Retinal pigment epithelial cell (primary cell): ENCODE measurements around the gene STOX2.

Source experiments
- DNase-seq: peaks from one replicate; pipeline ENCODE4 v3.0.0-alpha.2; 2010; ENCODE audit warnings: low read depth
- H3K4me3 ChIP-seq: 2 replicates; pipeline ENCODE4 v1.5.1; 2011; ENCODE audit warnings: mild to moderate bottlenecking, low read length, control low read depth, moderate library complexity
- TF ChIP-seq, protein P1 (sequence below): conservative IDR thresholded peaks from 2 replicates; pipeline ENCODE4 v1.5.1; 2011; ENCODE audit warnings: low read depth, low read length, control low read depth, inconsistent platforms

STOX2 gene

DNA sequence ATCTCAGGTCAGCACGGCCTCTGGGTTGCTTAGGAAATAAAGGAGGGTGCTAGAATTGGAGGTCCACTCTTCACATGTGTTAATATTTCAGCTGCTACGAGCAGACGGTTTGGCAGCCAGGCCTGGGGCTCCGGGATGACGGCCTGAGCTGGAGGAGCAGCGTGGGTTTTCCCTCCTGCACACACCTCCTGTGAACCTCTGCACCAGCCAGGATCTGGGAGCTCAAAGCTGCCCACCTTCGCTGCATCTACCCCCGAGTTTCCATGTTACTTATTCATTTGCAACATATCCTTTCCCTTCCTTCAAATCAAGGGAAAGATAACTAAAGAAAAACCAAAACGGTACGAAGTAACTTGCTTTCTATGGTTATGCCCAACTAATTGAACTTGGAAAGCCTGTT is 13.6 kb downstream of the STOX2 start:
- H3K4me3 ChIP-seq: no peak overlapping the region
- no peak for DNase-seq
- TF ChIP-seq, protein P1, sequence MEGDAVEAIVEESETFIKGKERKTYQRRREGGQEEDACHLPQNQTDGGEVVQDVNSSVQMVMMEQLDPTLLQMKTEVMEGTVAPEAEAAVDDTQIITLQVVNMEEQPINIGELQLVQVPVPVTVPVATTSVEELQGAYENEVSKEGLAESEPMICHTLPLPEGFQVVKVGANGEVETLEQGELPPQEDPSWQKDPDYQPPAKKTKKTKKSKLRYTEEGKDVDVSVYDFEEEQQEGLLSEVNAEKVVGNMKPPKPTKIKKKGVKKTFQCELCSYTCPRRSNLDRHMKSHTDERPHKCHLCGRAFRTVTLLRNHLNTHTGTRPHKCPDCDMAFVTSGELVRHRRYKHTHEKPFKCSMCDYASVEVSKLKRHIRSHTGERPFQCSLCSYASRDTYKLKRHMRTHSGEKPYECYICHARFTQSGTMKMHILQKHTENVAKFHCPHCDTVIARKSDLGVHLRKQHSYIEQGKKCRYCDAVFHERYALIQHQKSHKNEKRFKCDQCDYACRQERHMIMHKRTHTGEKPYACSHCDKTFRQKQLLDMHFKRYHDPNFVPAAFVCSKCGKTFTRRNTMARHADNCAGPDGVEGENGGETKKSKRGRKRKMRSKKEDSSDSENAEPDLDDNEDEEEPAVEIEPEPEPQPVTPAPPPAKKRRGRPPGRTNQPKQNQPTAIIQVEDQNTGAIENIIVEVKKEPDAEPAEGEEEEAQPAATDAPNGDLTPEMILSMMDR: no peak

GRCh38 chr4:183919141-183919540 is 14.0 kb downstream of the STOX2 start:
- TF ChIP-seq, protein P1: no peak
- no peak for DNase-seq
- no peak overlapping the region for H3K4me3 ChIP-seq

GRCh38 chr4:183920512-183920911 is 15.4 kb downstream of the STOX2 start:
- H3K4me3 ChIP-seq: no peak overlapping the region
- TF ChIP-seq, protein P1: no peak
- DNase-seq: no peak

DNA sequence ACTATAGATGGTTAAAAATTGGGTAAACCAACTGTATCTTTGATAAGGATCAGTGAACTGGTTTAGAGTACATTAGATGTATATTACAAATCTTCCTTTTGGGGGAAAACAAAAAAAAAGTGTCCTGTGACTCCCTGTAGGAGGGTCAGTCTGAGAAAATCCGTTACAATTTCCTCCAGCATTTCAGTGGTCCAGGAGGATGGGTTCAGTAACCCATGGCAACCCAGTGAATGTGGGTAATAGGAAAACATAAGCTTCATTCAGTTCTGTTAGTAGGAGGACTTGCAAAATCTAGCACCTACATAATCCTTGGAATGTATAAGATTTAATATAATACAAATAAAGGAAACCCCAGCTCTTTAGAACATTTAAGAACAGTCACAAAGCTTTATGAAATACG is 16.2 kb downstream of the STOX2 start:
- DNase-seq: no peak
- H3K4me3 ChIP-seq: no peak overlapping the region
- TF ChIP-seq, protein P1: no peak

GRCh38 chr4:183924362-183925044 is 19.4 kb downstream of the STOX2 start:
- no peak overlapping the region for H3K4me3 ChIP-seq
- TF ChIP-seq, protein P1: no peak
- no peak for DNase-seq

GRCh38 chr4:183926950-183927349 is 21.8 kb downstream of the STOX2 start:
- TF ChIP-seq, protein P1: no peak
- DNase-seq: no peak
- H3K4me3 ChIP-seq: no peak overlapping the region

DNA sequence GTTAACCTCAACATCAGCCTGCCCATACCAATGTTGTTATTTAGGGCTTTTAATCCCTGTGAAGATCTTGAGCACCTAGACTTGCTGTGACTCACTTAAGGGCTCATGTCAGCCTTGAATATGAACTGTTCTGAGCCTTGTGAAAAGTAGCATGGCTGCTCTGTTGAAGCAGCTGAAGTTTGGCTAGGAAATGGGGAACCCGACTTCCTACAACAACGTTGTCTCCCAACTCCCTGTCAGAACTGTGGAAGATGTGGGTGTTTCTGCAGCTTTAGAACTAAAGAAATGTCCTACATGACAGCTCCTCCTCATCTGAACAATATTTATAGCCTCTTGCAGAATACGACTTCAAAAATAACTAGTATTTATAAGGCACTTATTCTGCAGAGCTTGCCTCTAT is 27.5 kb downstream of the STOX2 start:
- DNase-seq: no peak
- no peak overlapping the region for H3K4me3 ChIP-seq
- TF ChIP-seq, protein P1: no peak
